Measurements from ENCODE around the gene BAD. TPM values are rescaled to one million over a fixed set of nuclear protein-coding genes. Genes with fewer than 3 reads are reported as not detected.

Gene BAD
- total and polyA plus RNA-seq, 2 of the 13 experiments (the other 11 are each of a cell fraction or from before 2014, with no cell fraction given), result 17.9 to 28.5 TPM

GRCh38 chr11:64241491-64242374, 42.7 kb downstream of the BAD start (continued):
- TF ChIP-seq ZBTB43 (CRISPR knock-in tag; conservative IDR thresholded peaks at IDR 0.05), result no peak; the same call in 1 of the 2 replicates
- TF ChIP-seq ZNF563 (CRISPR knock-in tag; IDR thresholded peaks at IDR 0.05), result peak; percentile 25; the same call in 1 of the 2 replicates
- TF ChIP-seq RBFOX2 (IDR thresholded peaks at IDR 0.05; ENCODE audit: low read depth, low read length), result peak; percentile 69
- peak; percentile 43; the same call in 1 of the 2 replicates for TF ChIP-seq KDM3A (CRISPR knock-in tag; IDR thresholded peaks at IDR 0.05; ENCODE audit: low read depth)
- peak; percentile 72; the same call in 1 of the 2 replicates for TF ChIP-seq PHF8 (CRISPR knock-in tag; IDR thresholded peaks at IDR 0.05)
- TF ChIP-seq ZNF772 (CRISPR knock-in tag; IDR thresholded peaks at IDR 0.05), result 0 out of 2 replicates have a peak, but pooled peaks have one; percentile 29
- TF ChIP-seq ZNF281 (CRISPR knock-in tag; IDR thresholded peaks at IDR 0.05; ENCODE audit: borderline replicate concordance), result peak; percentile 18; the same call in 1 of the 2 replicates
- no peak for TF ChIP-seq ZNF616 (CRISPR knock-in tag; IDR thresholded peaks at IDR 0.05; ENCODE audit: low read depth)
- TF ChIP-seq ZNF251 (CRISPR knock-in tag; IDR thresholded peaks at IDR 0.05), result no peak
- TF ChIP-seq ZNF598 (CRISPR knock-in tag; IDR thresholded peaks at IDR 0.05; ENCODE audit: borderline replicate concordance), result peak; percentile 44; the same call in 1 of the 2 replicates
- peak; percentile 77 for TF ChIP-seq HES4 (CRISPR knock-in tag; IDR thresholded peaks at IDR 0.05; ENCODE audit: borderline replicate concordance)
- 0 out of 2 replicates have a peak, but pooled peaks have one; percentile 17 for TF ChIP-seq ZNF510 (CRISPR knock-in tag; IDR thresholded peaks at IDR 0.05; ENCODE audit: low read depth)
